ENCODE data around the gene DLG3.
"Not testable (repeated sequence)": the region's sequence is repeated elsewhere in the genome, so short reads cannot be mapped to it uniquely, and the experiment has no call there.

DLG3 gene

GRCh38 chrX:70477734-70478075, 33.1 kb downstream of the DLG3 start:
- no peak for DNase-seq

- no peak for DNase-seq
These were observed 34.1 kb downstream of the DLG3 start for GRCh38 chrX:70478526-70479245.

GRCh38 chrX:70479247-70479921, 34.7 kb downstream of the DLG3 start:
- DNase-seq, result no peak

- no peak for DNase-seq
These were observed 35.5 kb downstream of the DLG3 start for GRCh38 chrX:70479922-70480659.

GRCh38 chrX:70480660-70481018, 36.0 kb downstream of the DLG3 start:
- no peak for DNase-seq

GRCh38 chrX:70481471-70482270, 37.0 kb downstream of the DLG3 start:
- no peak for DNase-seq

- no peak for DNase-seq
These were observed 37.7 kb downstream of the DLG3 start for GRCh38 chrX:70482300-70482699.

- no peak for DNase-seq
These were observed 40.8 kb downstream of the DLG3 start for GRCh38 chrX:70485466-70485865.

GRCh38 chrX:70488856-70489255, 44.2 kb downstream of the DLG3 start:
- DNase-seq, result no peak

GRCh38 chrX:70494441-70494840, 49.8 kb downstream of the DLG3 start:
- DNase-seq, result no peak

- DNase-seq, result no peak
These were observed 51.9 kb downstream of the DLG3 start for GRCh38 chrX:70496491-70496890.

GRCh38 chrX:70497026-70497425, 52.4 kb downstream of the DLG3 start:
- DNase-seq, result no peak

GRCh38 chrX:70498129-70498528, 53.5 kb downstream of the DLG3 start:
- DNase-seq, result no peak

GRCh38 chrX:70500826-70501225, 56.2 kb downstream of the DLG3 start:
- DNase-seq, result no peak

GRCh38 chrX:70504772-70505450, 60.3 kb downstream of the DLG3 start:
- DNase-seq, result no peak

GRCh38 chrX:70505451-70505841, 60.8 kb downstream of the DLG3 start:
- DNase-seq, result no peak

GRCh38 chrX:70508296-70508911, 63.8 kb downstream of the DLG3 start:
- no peak for DNase-seq

- DNase-seq, result no peak
These were observed 64.4 kb downstream of the DLG3 start for GRCh38 chrX:70509078-70509477.

- not testable (repeated sequence) for DNase-seq
These were observed 70.6 kb downstream of the DLG3 start for GRCh38 chrX:70515270-70515669.

GRCh38 chrX:70515692-70516091, 71.1 kb downstream of the DLG3 start:
- DNase-seq, result not testable (repeated sequence)

- DNase-seq, result no peak
These were observed 81.1 kb downstream of the DLG3 start for GRCh38 chrX:70525733-70526132.

GRCh38 chrX:70527053-70527452, 82.4 kb downstream of the DLG3 start:
- DNase-seq, result no peak
